Activated gamma-delta T cell treated with Interleukin-2 at 50 U/mL for 16 hours (primary cell): ENCODE results near the gene CYP2A6.
"Not testable (repeated sequence)": the region's sequence is repeated elsewhere in the genome, so short reads cannot be mapped to it uniquely, and the experiment has no call there.

ENCODE experiments used
- DNase-seq: peaks from one replicate; pipeline ENCODE4 v3.0.0-alpha.2; 2020

The CYP2A6 gene

GRCh38 chr19:40815223-40815622, 35.0 kb downstream of the CYP2A6 start:
- DNase-seq: no peak

- no peak for DNase-seq
These were observed 37.1 kb downstream of the CYP2A6 start for GRCh38 chr19:40813182-40813581.

- not testable (repeated sequence) for DNase-seq
These were observed 37.7 kb downstream of the CYP2A6 start for GRCh38 chr19:40812571-40812970.

- DNase-seq: no peak
These were observed 38.5 kb downstream of the CYP2A6 start for GRCh38 chr19:40811478-40812341.

- DNase-seq: peak; percentile 44
These were observed 39.4 kb downstream of the CYP2A6 start for GRCh38 chr19:40810649-40811408.

GRCh38 chr19:40810160-40810559, 40.1 kb downstream of the CYP2A6 start:
- no peak for DNase-seq

GRCh38 chr19:40809358-40810086, 40.7 kb downstream of the CYP2A6 start:
- no peak for DNase-seq

- DNase-seq: no peak
These were observed 41.8 kb downstream of the CYP2A6 start for GRCh38 chr19:40808497-40808896.

- no peak for DNase-seq
These were observed 42.3 kb downstream of the CYP2A6 start for GRCh38 chr19:40808021-40808325.

GRCh38 chr19:40807147-40808020, 42.9 kb downstream of the CYP2A6 start:
- no peak for DNase-seq

- peak; percentile 74 for DNase-seq
These were observed 43.7 kb downstream of the CYP2A6 start for GRCh38 chr19:40806423-40807146.

- DNase-seq: no peak
These were observed 44.9 kb downstream of the CYP2A6 start for GRCh38 chr19:40805258-40805868.

- no peak for DNase-seq
These were observed 45.4 kb downstream of the CYP2A6 start for GRCh38 chr19:40804783-40805242.

- DNase-seq: peak; percentile 61
These were observed 46.1 kb downstream of the CYP2A6 start for GRCh38 chr19:40803857-40804782.

- DNase-seq: no peak
These were observed 46.9 kb downstream of the CYP2A6 start for GRCh38 chr19:40803170-40803856.

GRCh38 chr19:40802300-40803169, 47.7 kb downstream of the CYP2A6 start:
- no peak for DNase-seq

- DNase-seq: no peak
These were observed 48.6 kb downstream of the CYP2A6 start for GRCh38 chr19:40801426-40802299.
